ENCODE measurements around the gene RCCD1. TPM values are rescaled to one million over a fixed set of nuclear protein-coding genes. Genes with fewer than 3 reads are reported as not detected.
"Not testable (repeated sequence)": the region's sequence is repeated elsewhere in the genome, so short reads cannot be mapped to it uniquely, and the experiment has no call there.

RCCD1 gene
- total RNA-seq, 6 experiments from 2014 or later, result 13.7 to 16.4 (median 14.2) TPM

GRCh38 chr15:90907838-90908507 lies 46.7 kb upstream of the RCCD1 start:
- TF ChIP-seq, protein P1, sequence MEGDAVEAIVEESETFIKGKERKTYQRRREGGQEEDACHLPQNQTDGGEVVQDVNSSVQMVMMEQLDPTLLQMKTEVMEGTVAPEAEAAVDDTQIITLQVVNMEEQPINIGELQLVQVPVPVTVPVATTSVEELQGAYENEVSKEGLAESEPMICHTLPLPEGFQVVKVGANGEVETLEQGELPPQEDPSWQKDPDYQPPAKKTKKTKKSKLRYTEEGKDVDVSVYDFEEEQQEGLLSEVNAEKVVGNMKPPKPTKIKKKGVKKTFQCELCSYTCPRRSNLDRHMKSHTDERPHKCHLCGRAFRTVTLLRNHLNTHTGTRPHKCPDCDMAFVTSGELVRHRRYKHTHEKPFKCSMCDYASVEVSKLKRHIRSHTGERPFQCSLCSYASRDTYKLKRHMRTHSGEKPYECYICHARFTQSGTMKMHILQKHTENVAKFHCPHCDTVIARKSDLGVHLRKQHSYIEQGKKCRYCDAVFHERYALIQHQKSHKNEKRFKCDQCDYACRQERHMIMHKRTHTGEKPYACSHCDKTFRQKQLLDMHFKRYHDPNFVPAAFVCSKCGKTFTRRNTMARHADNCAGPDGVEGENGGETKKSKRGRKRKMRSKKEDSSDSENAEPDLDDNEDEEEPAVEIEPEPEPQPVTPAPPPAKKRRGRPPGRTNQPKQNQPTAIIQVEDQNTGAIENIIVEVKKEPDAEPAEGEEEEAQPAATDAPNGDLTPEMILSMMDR (IDR thresholded peaks at IDR 0.05), result no peak
- H3K9me3 Mint-ChIP-seq, result no peaks in the 10 kb centered on the region
- H3K27ac Mint-ChIP-seq, result no peak overlapping the region
- H3K4me1 Mint-ChIP-seq (ENCODE audit: low read depth), result peaks cover 6% of the 10 kb centered on the region
- H3K36me3 Mint-ChIP-seq (ENCODE audit: low read depth), result peaks cover 7% of the 10 kb centered on the region
- H3K27me3 Mint-ChIP-seq (ENCODE audit: insufficient read depth), result no peaks in the 10 kb centered on the region
- DNase-seq, result no peak
- H3K4me3 Mint-ChIP-seq, result no peak overlapping the region

GRCh38 chr15:90909449-90909848 lies 45.2 kb upstream of the RCCD1 start:
- DNase-seq; H3K4me3 Mint-ChIP-seq; H3K27ac Mint-ChIP-seq; H3K9me3 Mint-ChIP-seq; H3K27me3 Mint-ChIP-seq (ENCODE audit: insufficient read depth); H3K4me1 Mint-ChIP-seq (ENCODE audit: low read depth): not testable (repeated sequence)
- peaks cover 13% of the 10 kb centered on the region for H3K36me3 Mint-ChIP-seq (ENCODE audit: low read depth)

DNA sequence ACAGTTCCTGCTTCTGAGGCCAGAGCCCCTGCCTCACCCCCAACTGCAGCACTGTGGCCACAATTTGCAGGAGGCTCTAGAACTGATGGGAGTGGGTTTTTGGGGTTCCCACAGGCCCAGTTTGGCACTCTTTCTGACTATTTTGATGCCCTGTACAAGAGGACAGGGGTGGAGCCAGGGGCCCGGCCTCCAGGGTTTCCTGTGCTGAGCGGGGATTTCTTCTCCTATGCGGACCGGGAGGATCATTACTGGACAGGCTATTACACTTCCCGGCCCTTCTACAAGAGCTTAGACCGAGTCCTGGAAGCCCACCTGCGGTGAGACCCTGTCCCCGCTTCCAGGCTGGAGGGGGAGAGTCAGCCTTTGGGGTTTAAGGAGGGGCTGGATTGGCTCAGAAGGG lies 44.7 kb upstream of the RCCD1 start:
- Mint-ChIP-seq H3K4me1 (ENCODE audit: low read depth) (no peaks in the 10 kb centered on the region), H3K36me3 (ENCODE audit: low read depth) (peaks cover 13% of the 10 kb centered on the region), H3K9me3 (no peaks in the 10 kb centered on the region), H3K27ac (no peak overlapping the region), H3K27me3 (ENCODE audit: insufficient read depth) (no peaks in the 10 kb centered on the region), H3K4me3 (no peak overlapping the region)
- TF ChIP-seq, protein P1 (IDR thresholded peaks at IDR 0.05), result no peak
- no peak for DNase-seq

GRCh38 chr15:90910441-90911301 lies 44.0 kb upstream of the RCCD1 start:
- Mint-ChIP-seq H3K36me3 (ENCODE audit: low read depth) (peaks cover 8% of the 10 kb centered on the region), H3K27ac (no peak overlapping the region), H3K9me3 (no peaks in the 10 kb centered on the region), H3K4me3 (no peak overlapping the region), H3K27me3 (ENCODE audit: insufficient read depth) (no peaks in the 10 kb centered on the region), H3K4me1 (ENCODE audit: low read depth) (no peaks in the 10 kb centered on the region)
- no peak for DNase-seq
- TF ChIP-seq, protein P1 (IDR thresholded peaks at IDR 0.05), result no peak

GRCh38 chr15:90911302-90911623 lies 43.4 kb upstream of the RCCD1 start:
- Mint-ChIP-seq H3K27me3 (ENCODE audit: insufficient read depth) (no peaks in the 10 kb centered on the region), H3K4me3 (no peak overlapping the region), H3K27ac (no peak overlapping the region), H3K4me1 (ENCODE audit: low read depth) (no peaks in the 10 kb centered on the region), H3K36me3 (ENCODE audit: low read depth) (peaks cover 7% of the 10 kb centered on the region; the same call in 1 of the 2 replicates), H3K9me3 (no peaks in the 10 kb centered on the region)
- TF ChIP-seq, protein P1 (IDR thresholded peaks at IDR 0.05), result no peak
- no peak for DNase-seq

All from HFFc6 (cell line).